GM19099 (cell line): ENCODE measurements around the gene FOCAD.

Source experiments
- POLR2A ChIP-seq: IDR thresholded peaks from 3 replicates; pipeline ENCODE4 v1.6.1; 2011; ENCODE audit warnings: low read depth; ENCODE audit not compliant: insufficient read length; ENCODE audit errors: extremely low read depth

FOCAD gene

DNA sequence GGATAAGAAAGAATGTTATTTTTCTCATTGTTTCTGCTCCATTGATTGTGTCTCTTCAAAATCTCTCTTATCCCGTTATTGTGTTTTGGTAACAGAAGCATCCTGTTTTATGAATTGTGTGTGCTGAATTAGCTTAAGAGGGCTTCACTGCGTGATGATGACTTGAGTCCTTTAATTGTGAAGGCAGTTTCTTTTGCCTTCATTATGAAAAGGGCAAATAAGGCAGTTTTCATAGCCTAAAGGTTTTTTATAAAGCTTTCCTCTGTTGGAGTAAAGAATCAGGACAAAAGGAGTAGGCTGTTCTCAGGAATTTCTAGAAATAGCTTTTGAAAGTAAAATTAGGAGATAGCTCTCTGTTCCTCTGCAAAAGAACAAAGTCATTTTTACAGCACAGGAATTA lies 169.8 kb downstream of the FOCAD start:
- TF ChIP-seq POLR2A, result no peak

DNA sequence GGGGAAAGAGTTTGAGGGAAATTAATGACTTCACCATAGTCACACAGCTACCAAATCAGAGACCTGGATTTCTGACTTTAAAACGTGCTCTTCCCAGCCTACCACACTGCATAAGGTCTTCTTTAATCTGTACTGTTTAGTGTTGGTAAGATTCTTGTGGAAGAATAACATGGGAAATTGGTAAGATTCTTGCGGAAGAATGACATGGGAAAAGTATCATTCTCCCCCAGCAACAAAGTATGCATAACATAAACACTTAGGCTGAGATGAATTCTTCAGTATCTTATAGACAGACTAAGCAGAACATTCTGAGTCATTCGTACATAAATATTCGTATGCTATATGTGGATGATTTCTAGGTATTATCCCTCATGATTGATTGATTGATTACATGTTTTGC lies 170.4 kb downstream of the FOCAD start:
- no peak for TF ChIP-seq POLR2A

DNA sequence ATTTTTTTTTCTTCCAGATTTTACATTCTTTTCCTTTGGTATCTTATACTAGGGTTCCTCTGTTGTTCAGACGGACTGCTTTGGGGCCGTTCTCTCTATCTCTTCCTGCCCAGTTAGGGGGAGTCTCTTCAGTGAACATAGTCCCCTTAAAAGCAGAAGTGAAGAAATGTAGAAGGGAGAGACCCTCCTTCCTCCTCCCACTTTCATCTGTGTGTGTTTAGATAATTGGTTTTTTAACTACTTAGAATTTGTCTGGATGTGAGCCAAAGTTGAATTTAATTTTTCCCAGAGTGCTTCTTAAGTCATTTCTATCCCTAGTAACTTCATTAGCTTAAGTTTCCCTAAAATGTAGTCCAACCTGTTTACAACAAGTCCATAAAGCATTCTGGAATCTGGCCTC lies 179.9 kb downstream of the FOCAD start:
- no peak for TF ChIP-seq POLR2A

- no peak for TF ChIP-seq POLR2A
Observed at GRCh38 chr9:20865347-20865746, 181.3 kb downstream of the FOCAD start.

GRCh38 chr9:20870115-20870514 lies 186.1 kb downstream of the FOCAD start:
- no peak for TF ChIP-seq POLR2A

DNA sequence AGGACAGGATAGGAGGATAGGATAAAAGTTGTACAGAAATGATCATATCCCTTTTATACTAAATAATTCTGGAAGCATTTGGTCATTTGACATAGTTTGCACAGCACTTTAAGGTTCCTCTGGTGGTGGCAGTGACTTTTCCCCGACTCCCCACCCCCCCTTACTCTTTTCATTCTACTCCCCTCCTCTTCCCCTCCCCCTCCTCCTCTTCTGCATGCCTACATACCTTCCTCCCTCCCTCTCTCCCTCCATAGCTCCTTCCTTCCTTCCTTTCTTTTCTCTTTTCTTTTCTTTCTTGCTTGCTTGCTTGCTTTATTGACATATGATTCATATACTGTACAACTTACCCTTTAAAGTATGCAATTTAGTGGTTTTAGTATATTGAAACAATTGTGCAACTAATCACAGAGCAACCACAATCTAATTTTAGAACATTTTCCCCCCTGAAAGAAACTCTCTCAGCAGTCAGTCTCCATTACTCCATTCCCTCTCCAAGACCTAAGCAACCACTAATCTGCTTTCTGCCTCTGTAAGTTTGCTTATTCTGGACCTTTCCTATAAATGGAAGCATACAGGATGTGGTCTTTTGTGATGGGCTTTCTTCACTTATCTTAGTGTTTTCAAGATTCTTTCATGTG lies 188.4 kb downstream of the FOCAD start:
- TF ChIP-seq POLR2A, result no peak

- TF ChIP-seq POLR2A, result no peak
Observed at GRCh38 chr9:20873240-20873865, 189.3 kb downstream of the FOCAD start.

DNA sequence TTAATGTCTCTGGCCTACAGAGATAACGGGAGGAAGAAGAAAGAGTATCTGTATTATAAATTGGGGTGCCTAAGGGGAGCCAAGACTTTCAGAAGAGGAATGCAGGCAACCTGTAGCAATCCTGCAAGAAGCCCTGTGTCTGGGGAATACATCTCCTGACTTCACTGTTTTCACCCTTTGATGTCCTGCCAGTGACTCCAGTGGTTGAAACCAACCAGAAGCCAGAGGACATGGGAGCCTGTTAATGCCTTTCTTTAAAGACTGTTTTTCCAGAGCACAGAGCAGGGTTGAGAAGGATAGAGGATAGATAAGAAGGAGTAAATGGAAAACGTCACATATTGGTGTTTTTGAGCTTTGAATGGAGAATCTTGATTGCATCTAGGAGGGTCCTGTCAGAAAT lies 196.2 kb downstream of the FOCAD start:
- no peak for TF ChIP-seq POLR2A

GRCh38 chr9:20880675-20881074 lies 196.6 kb downstream of the FOCAD start:
- TF ChIP-seq POLR2A, result no peak

- TF ChIP-seq POLR2A, result no peak
Observed at GRCh38 chr9:20884985-20885593, 201.0 kb downstream of the FOCAD start.

DNA sequence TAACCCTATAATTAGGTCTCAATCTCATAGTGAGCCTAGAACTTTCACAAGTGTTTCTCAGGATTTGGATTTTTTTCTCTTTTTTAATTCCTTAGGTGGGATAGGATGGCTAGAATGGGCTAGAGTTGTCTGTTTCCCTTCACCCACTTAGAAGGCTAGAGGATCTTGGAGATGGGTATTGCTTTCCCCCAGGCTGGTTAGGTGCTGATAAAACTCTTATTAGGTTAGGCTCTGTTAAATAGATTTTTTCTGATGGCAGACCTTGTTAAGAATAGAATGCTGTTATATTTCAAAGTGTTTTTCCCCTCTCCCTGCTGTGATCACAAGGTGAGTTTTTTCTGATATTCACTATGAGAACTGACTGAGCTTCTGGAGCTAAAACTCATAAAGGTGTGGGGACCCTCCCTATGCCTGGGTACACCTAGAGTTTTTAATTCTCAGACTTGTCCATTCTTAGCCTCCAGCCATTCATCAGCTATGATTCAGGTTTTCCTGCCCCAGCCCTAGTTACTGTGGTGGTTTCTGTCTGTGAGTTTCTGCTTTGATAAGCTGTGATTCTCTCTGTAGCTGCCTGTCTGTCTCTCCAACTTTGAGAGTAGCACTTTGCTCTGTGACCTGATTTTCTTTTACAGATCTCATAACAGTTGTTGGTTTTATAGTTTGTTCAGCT lies 215.0 kb downstream of the FOCAD start:
- TF ChIP-seq POLR2A, result no peak

DNA sequence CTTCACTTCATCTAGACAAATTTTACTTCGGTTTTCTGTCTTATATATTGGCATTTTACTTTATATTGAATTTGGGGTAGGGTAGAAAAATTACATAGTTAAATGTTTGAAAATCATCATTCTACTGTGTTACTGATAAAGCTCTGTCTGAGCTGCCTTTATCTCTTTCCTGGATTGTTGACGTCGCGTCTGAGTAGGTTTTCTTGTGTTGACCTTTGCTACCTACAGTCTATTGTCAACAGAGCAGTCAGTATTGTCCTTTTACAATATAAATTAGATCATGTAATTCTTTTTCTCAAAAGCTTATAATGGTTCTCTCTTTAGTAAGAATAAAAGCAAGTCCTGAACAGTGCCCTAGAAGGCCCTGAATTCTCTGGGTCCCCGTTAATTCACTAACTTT lies 219.2 kb downstream of the FOCAD start:
- TF ChIP-seq POLR2A, result no peak

DNA sequence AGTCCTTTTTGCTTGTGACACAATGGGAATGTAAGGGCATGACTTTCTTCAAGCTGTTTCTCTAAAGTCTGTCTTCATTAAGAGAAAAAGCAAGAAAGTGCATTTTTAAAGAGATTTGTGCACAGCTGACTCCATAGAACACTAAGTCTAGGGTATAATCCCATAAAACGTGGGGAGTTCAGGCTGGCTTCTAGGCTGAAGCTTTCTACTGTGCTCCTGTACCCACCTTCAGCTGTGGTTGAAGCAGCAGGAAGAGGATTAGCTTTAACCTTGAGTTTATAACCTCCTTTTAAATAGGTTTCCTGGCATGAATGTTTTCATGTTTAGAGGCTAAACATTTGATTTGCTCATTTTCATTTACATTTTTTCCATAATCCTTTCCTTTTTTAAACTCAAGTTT lies 220.9 kb downstream of the FOCAD start:
- TF ChIP-seq POLR2A, result no peak

- no peak for TF ChIP-seq POLR2A
Observed at GRCh38 chr9:20906326-20906725, 222.3 kb downstream of the FOCAD start.

- no peak for TF ChIP-seq POLR2A
Observed at GRCh38 chr9:20908461-20908860, 224.4 kb downstream of the FOCAD start.

DNA sequence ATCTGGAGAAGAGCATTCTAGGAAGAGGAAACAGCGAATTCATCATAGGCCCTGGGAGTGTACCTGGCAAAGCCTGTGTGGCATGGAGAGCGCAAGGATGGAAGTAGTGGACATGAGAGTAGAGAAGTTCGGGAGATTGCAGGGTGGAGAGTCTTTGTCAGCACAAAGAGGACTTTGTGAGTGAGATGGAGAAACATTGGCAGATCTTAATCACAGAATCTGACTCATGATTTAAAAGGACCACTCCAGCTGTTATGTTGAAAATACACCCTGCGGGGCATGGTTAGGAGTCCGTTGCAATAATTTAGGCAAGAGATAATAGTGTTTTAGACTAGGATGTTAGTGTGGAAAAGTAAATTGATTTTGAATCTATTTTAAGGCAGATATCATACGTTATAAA lies 230.5 kb downstream of the FOCAD start:
- no peak for TF ChIP-seq POLR2A
